HEK293 (cell line): ENCODE data around the gene AJM1.

Experiments used
- CTCF ChIA-PET: fragments of 350-600 bp; formaldehyde crosslinking; extraction: SDS; loops from one replicate; lab custom pipeline; 2021; ENCODE audit warnings: antibody characterized with exemption; lab: Yijun Ruan, JAX
- POLR2A ChIA-PET: fragments of 300-600 bp; formaldehyde crosslinking; extraction: SDS; loops from one replicate; lab custom pipeline; 2020; ENCODE audit warnings: antibody characterized with exemption, inconsistent platforms; lab: Yijun Ruan, JAX
- H3K27ac ChIP-seq: fragments of 200-500 bp; sonication (Bioruptor generic); 2 replicates; pipeline ENCODE4 v1.5.1; 2014; ENCODE audit warnings: low read depth, low read length, control low read depth, inconsistent platforms; ENCODE audit errors: extremely low read depth
- H3K36me3 ChIP-seq, 2 experiments: fragments of 200-500 bp in 1 of 2; sonication (Bioruptor generic) in 1 of 2; 1 replicate in 1 of 2; 2 replicates in 1 of 2; pipeline ENCODE4 v1.5.1; 2014 to 2017; ENCODE audit warnings: inconsistent platforms in 2 of 2, low read length in 2 of 2; ENCODE audit not compliant: control insufficient read depth in 2 of 2, insufficient read depth in 1 of 2
- H3K4me1 ChIP-seq: fragments of 200-500 bp; sonication (Bioruptor generic); 2 replicates; pipeline ENCODE4 v1.5.1; 2014; ENCODE audit warnings: mild to moderate bottlenecking, low read length, inconsistent platforms; ENCODE audit not compliant: control insufficient read depth, insufficient read depth
- H3K4me3 ChIP-seq: 2 replicates; pipeline ENCODE4 v1.5.1; 2011; ENCODE audit warnings: low read depth, mild to moderate bottlenecking, control low read depth, low read length, moderate library complexity
- H3K9me3 ChIP-seq: fragments of 200-500 bp; sonication (Bioruptor generic); 2 replicates; pipeline ENCODE4 v1.5.1; 2014; ENCODE audit warnings: low read depth, low read length, inconsistent platforms; ENCODE audit not compliant: control insufficient read depth, insufficient read depth
- ZFHX2 ChIP-seq: fragments of 450-650 bp; formaldehyde crosslinking; conservative IDR thresholded peaks from 2 replicates; pipeline ENCODE4 v1.5.1; 2016; ENCODE audit warnings: missing biosample characterization, missing genetic modification characterization
- ZNF600 ChIP-seq: fragments of 450-650 bp; formaldehyde crosslinking; IDR thresholded peaks from 2 replicates; pipeline ENCODE4 v1.5.1; 2016; ENCODE audit warnings: missing biosample characterization, missing genetic modification characterization
- TF ChIP-seq, protein P1 (sequence below): fragments of 450-650 bp; formaldehyde crosslinking; IDR thresholded peaks from 2 replicates; pipeline ENCODE4 v1.5.1; 2017; ENCODE audit warnings: missing biosample characterization, missing genetic modification characterization
- TF ChIP-seq, protein P2 (sequence below): fragments of 450-650 bp; formaldehyde crosslinking; IDR thresholded peaks from 2 replicates; pipeline ENCODE4 v1.5.1; 2016; ENCODE audit warnings: missing biosample characterization, missing genetic modification characterization

The AJM1 gene

DNA sequence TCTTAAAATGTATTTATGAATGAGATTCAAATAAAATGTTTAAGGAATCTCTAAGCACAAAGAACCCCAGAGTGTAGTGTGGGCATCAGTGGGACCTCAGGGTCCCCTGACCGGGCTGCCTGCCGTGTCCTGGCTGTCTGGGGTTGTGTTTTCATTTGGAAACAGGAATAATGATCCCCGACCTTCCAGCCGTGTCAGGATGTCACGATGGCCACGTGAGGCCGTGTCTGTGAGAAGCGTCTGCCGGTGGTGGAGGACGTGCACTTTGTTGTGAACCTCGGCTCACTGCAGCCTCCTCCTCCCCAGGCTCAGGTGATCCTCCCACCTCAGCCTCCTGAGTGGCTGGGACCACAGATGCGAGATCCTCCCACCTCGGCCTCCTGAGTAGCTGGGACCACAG lies 48.4 kb downstream of the AJM1 start:
- TF ChIP-seq, protein P1, sequence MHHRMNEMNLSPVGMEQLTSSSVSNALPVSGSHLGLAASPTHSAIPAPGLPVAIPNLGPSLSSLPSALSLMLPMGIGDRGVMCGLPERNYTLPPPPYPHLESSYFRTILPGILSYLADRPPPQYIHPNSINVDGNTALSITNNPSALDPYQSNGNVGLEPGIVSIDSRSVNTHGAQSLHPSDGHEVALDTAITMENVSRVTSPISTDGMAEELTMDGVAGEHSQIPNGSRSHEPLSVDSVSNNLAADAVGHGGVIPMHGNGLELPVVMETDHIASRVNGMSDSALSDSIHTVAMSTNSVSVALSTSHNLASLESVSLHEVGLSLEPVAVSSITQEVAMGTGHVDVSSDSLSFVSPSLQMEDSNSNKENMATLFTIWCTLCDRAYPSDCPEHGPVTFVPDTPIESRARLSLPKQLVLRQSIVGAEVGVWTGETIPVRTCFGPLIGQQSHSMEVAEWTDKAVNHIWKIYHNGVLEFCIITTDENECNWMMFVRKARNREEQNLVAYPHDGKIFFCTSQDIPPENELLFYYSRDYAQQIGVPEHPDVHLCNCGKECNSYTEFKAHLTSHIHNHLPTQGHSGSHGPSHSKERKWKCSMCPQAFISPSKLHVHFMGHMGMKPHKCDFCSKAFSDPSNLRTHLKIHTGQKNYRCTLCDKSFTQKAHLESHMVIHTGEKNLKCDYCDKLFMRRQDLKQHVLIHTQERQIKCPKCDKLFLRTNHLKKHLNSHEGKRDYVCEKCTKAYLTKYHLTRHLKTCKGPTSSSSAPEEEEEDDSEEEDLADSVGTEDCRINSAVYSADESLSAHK, result no peak
- TF ChIP-seq, protein P2, sequence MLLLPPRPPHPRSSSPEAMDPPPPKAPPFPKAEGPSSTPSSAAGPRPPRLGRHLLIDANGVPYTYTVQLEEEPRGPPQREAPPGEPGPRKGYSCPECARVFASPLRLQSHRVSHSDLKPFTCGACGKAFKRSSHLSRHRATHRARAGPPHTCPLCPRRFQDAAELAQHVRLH (tag by site-specific recombination), result no peak
- TF ChIP-seq ZNF600 (tag by site-specific recombination) (no peak), ZFHX2 (no peak)
- H3K9me3 ChIP-seq, result no peaks in the 10 kb centered on the region
- ChIA-PET CTCF (interaction anchor here (0.6 to 0.7 kb wide), 4 partner anchors 75 to 161 kb away, joined by 3 to 5 read pairs (median 3); no protein-coding TSS in a partner anchor), POLR2A (no interaction called here)
- no peak overlapping the region for H3K27ac ChIP-seq
- peaks cover 3 to 27% of the 10 kb centered on the region in 2 experiments; a peak in 2 of 3 replicates for H3K36me3 ChIP-seq
- H3K4me1 ChIP-seq, result no peaks in the 10 kb centered on the region
- no peak overlapping the region for H3K4me3 ChIP-seq
